ENCODE data around the gene ERC2. TPM values are rescaled to one million over a fixed set of nuclear protein-coding genes. Genes with fewer than 3 reads are reported as not detected.

ERC2 gene
- total RNA-seq, 1 donor from 2014 or later = 0.32 TPM

- DNase-seq (ENCODE audit: low read depth) = no peak
Observed at GRCh38 chr3:56005196-56005805, 463.0 kb downstream of the ERC2 start.

- no peak for DNase-seq (ENCODE audit: low read depth)
Observed at GRCh38 chr3:56003129-56003528, 465.1 kb downstream of the ERC2 start.

GRCh38 chr3:56001991-56002390 is 466.3 kb downstream of the ERC2 start:
- DNase-seq (ENCODE audit: low read depth) = no peak

DNA sequence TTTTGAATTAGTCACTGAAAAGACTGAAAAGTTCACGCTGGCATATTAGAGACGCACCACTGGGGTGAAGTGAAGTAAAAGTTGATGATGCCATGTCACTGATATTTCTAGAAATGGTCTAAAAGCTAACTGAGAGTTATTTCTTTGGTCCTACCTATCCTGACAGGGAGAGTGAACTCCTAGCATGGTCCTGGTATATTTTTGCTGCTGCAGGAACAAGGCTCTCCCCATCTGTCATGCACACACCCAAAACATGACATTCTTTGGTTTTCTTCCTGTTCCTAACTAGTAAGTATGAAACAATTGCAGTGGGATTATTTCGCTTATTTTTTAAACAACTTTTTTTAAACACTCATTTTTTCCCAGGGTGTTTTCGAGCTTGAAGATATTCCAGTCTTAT is 466.7 kb downstream of the ERC2 start:
- DNase-seq (ENCODE audit: low read depth) = no peak

- no peak for DNase-seq (ENCODE audit: low read depth)
Observed at GRCh38 chr3:55989366-55989765, 478.9 kb downstream of the ERC2 start.

DNA sequence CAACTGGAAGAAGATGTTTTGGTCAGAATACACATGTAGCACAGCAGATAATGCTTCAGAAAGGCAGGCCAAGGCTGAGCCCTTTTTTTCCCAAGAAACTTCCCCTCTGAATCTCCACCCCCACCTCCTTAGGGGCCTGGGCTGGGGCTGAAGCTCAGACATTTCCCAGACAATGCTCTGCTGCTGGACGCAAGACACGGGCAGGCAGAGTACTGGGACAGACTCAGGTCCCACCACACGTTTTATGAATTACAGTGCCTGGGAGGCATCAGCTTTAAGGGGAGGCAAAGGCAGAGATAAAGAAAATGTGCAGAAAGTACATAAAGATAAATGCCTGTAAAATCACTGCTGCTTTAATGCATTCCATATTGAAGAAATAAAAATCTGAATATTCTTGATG is 479.4 kb downstream of the ERC2 start:
- no peak for DNase-seq (ENCODE audit: low read depth)

- peak; percentile 3 for DNase-seq (ENCODE audit: low read depth)
Observed at GRCh38 chr3:55984626-55985025, 483.6 kb downstream of the ERC2 start.

GRCh38 chr3:55978953-55979352 is 489.3 kb downstream of the ERC2 start:
- DNase-seq (ENCODE audit: low read depth) = no peak

GRCh38 chr3:55974421-55975165 is 493.7 kb downstream of the ERC2 start:
- DNase-seq (ENCODE audit: low read depth) = no peak

GRCh38 chr3:55969634-55970033 is 498.6 kb downstream of the ERC2 start:
- DNase-seq (ENCODE audit: low read depth) = no peak

- DNase-seq (ENCODE audit: low read depth) = no peak
Observed at GRCh38 chr3:55968331-55968730, 499.9 kb downstream of the ERC2 start.

DNA sequence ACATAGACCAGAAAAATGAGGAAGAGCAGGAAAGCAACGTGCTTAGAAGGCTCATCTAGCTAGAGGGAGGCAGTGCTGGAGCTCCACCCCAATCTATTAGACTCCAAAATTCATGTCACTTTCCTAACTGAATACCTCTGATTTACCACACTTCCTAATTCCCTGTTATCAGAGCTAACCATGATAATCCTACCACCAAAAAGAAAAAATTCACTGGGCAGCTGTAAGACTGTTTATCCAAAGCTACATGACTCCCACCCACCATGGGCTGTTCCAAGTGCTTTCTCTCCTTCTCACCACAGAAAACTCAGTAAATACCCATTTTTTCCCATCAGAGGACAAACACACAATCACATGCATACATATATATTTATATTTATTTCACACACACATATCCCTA is 501.7 kb downstream of the ERC2 start:
- DNase-seq (ENCODE audit: low read depth) = no peak

- DNase-seq (ENCODE audit: low read depth) = no peak
Observed at GRCh38 chr3:55965776-55966175, 502.5 kb downstream of the ERC2 start.

DNA sequence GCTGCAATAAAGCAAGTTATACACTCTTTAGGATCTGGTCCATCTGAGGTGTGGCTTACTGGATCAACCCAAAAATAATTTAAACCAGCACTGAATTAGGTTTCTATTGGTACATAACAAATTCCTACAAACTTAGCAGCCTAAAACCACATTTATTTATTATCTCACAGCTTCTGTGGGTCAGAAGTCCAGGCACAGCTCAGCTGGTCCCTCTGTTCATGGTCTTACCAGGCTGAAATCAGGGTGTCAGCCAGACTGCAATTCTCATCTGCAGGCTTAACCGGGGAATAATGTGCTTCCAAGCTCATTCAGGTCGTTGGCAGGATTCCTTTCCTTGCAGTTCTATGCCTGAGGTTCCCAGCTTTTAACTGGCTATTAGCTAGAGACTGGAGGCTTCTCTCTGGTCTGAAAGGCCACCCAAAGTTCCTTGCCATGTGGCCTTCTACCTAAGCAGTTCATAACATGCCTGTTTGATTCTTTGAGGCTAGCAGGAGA is 503.7 kb downstream of the ERC2 start:
- DNase-seq (ENCODE audit: low read depth) = no peak

GRCh38 chr3:55963601-55964000 is 504.7 kb downstream of the ERC2 start:
- DNase-seq (ENCODE audit: low read depth) = no peak

GRCh38 chr3:55959471-55960080 is 508.7 kb downstream of the ERC2 start:
- DNase-seq (ENCODE audit: low read depth) = no peak

- DNase-seq (ENCODE audit: low read depth) = no peak
Observed at GRCh38 chr3:55958605-55959004, 509.7 kb downstream of the ERC2 start.

DNA sequence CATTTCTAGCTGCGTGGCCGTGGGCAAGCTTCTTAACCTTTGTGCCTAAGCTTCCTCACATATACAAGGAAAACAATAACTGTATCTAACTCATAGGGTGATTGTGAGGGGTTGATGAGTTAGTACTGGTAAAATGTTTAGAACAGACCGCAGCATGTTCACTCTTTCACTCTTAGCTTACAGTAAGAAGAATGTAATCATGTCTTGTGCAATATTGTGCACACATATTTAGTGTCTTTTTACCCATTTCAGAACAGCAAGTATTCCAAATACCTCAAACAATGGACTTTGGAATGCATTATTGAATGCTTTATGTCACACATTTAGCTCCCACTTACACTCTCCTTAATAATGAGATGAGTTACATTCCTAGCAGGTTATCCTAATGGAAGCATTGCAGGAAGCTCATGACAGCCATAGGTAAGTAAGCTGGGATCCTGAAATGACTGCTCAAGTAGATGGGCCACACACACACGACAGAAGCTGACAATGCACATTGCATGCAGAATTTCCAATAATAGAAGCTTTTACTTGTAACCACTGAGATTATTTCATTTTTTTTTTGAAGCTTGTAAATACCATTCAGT is 512.3 kb downstream of the ERC2 start:
- no peak for DNase-seq (ENCODE audit: low read depth)

GRCh38 chr3:55951388-55951787 is 516.9 kb downstream of the ERC2 start:
- DNase-seq (ENCODE audit: low read depth) = no peak

DNA sequence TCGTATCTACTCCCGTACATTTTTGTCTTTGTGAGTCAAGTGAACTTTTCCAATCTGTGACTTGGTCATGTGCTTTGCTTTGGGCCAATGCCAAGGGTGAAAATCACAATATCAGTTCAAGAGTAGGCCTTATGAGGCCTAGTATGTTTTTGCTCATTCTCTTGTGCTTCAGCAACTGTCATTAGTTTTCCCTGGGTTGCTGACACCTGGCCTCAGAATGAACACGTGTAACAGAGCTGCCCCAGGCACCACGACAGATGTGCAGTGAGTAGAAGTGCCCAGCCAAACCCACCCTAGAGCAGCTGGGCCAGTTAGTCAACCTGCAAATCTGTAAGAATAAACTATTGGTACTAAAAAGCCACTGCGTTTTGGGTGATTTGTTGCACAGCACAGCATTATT is 520.9 kb downstream of the ERC2 start:
- DNase-seq (ENCODE audit: low read depth) = peak; percentile 16

DNA sequence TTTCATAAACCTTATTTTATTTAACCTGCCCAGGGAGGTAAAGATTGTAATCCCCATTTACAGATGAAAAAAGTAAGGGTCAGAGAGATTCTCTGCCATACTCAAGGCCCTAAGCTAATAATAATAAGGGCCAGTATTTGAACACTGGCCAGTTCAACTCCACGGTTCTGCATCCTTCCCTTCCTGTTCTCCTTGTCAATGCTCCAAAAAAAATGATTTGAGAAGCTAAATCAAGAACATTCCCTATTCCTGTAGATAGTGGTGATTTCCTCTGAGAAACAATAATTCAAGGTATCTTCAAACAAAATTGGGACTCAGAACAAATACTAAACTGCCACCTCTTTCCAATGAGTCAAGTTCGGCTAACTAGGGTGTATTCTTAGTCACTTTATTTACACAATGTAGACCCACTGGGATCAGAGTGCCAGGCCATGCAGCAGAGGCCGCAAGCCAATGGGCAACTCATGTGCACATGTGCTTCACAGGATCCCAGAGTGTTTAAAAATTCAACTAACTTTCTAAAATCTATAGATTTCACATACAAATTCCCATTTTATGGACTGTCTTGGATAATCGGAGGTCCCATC is 521.6 kb downstream of the ERC2 start:
- no peak for DNase-seq (ENCODE audit: low read depth)

- no peak for DNase-seq (ENCODE audit: low read depth)
Observed at GRCh38 chr3:55942868-55943267, 525.4 kb downstream of the ERC2 start.

Measured in myocyte (in vitro differentiated cells).